Activated CD4-positive, alpha-beta T cell treated with anti-CD3 and anti-CD28 coated beads, Interleukin-2, Interleukin-6, amounts not matched to agents 100 ng/mL and 50 ng/mL, durations not matched to agents 16 hours and 8 hours (primary cell): ENCODE data around the gene BTBD17.
A peak's percentile ranks its signal among the peaks of the same experiment; 100 is the strongest.

Experiments used
- DNase-seq: peaks from one replicate; pipeline ENCODE4 v3.0.0-alpha.2; 2020

Gene BTBD17

GRCh38 chr17:74357466-74357809 lies 4.2 kb downstream of the BTBD17 start:
- DNase-seq: no peak

GRCh38 chr17:74356646-74357465 lies 4.8 kb downstream of the BTBD17 start:
- DNase-seq: no peak

- no peak for DNase-seq
Observed at GRCh38 chr17:74355065-74355464, 6.6 kb downstream of the BTBD17 start.

GRCh38 chr17:74354561-74354960 lies 7.1 kb downstream of the BTBD17 start:
- no peak for DNase-seq

- peak; percentile 79 for DNase-seq
Observed at GRCh38 chr17:74354123-74354522, 7.5 kb downstream of the BTBD17 start.

- DNase-seq: no peak
Observed at GRCh38 chr17:74353446-74354060, 8.1 kb downstream of the BTBD17 start.

GRCh38 chr17:74351552-74352210 lies 10.0 kb downstream of the BTBD17 start:
- DNase-seq: peak; percentile 29

GRCh38 chr17:74350486-74350885 lies 11.2 kb downstream of the BTBD17 start:
- DNase-seq: no peak

- DNase-seq: no peak
Observed at GRCh38 chr17:74349120-74349519, 12.5 kb downstream of the BTBD17 start.

GRCh38 chr17:74347646-74348045 lies 14.0 kb downstream of the BTBD17 start:
- DNase-seq: no peak

- DNase-seq: no peak
Observed at GRCh38 chr17:74345433-74346241, 16.0 kb downstream of the BTBD17 start.

GRCh38 chr17:74344658-74345057 lies 17.0 kb downstream of the BTBD17 start:
- DNase-seq: no peak

- DNase-seq: no peak
Observed at GRCh38 chr17:74343526-74344284, 18.0 kb downstream of the BTBD17 start.

- DNase-seq: no peak
Observed at GRCh38 chr17:74343121-74343520, 18.5 kb downstream of the BTBD17 start.

GRCh38 chr17:74342224-74342623 lies 19.4 kb downstream of the BTBD17 start:
- no peak for DNase-seq

GRCh38 chr17:74340470-74341023 lies 21.1 kb downstream of the BTBD17 start:
- no peak for DNase-seq

GRCh38 chr17:74339537-74340195 lies 22.0 kb downstream of the BTBD17 start:
- DNase-seq: no peak

- no peak for DNase-seq
Observed at GRCh38 chr17:74337834-74338500, 23.7 kb downstream of the BTBD17 start.

GRCh38 chr17:74336307-74336706 lies 25.4 kb downstream of the BTBD17 start:
- DNase-seq: no peak

GRCh38 chr17:74335529-74336062 lies 26.1 kb downstream of the BTBD17 start:
- DNase-seq: no peak
